NCI-H69 (cell line): ENCODE results near the gene SEPSECS.
A peak's percentile ranks its signal among the peaks of the same experiment; 100 is the strongest.

ENCODE experiments used
- DNase-seq: peaks from one replicate; lab custom pipeline; 2025; lab: John Stamatoyannopoulos, UW

The SEPSECS gene

GRCh38 chr4:25081866-25082471 lies 78.3 kb downstream of the SEPSECS start:
- no peak for DNase-seq

GRCh38 chr4:25080571-25080970 lies 79.7 kb downstream of the SEPSECS start:
- DNase-seq = no peak

GRCh38 chr4:25078523-25078922 lies 81.7 kb downstream of the SEPSECS start:
- DNase-seq = no peak

GRCh38 chr4:25076625-25077398 lies 83.4 kb downstream of the SEPSECS start:
- DNase-seq = no peak

- DNase-seq = no peak
Measured at GRCh38 chr4:25075851-25076250, 84.4 kb downstream of the SEPSECS start.

- peak; percentile 4 for DNase-seq
Measured at GRCh38 chr4:25075129-25075528, 85.1 kb downstream of the SEPSECS start.

GRCh38 chr4:25070545-25070944 lies 89.7 kb downstream of the SEPSECS start:
- no peak for DNase-seq
